ENCODE results near the gene SLC7A8. TPM values are rescaled to one million over a fixed set of nuclear protein-coding genes. Genes with fewer than 3 reads are reported as not detected.
"Not testable (repeated sequence)": the region's sequence is repeated elsewhere in the genome, so short reads cannot be mapped to it uniquely, and the experiment has no call there.

Gene SLC7A8
- total RNA-seq, 1 experiment from 2014 or later = not detected

DNA sequence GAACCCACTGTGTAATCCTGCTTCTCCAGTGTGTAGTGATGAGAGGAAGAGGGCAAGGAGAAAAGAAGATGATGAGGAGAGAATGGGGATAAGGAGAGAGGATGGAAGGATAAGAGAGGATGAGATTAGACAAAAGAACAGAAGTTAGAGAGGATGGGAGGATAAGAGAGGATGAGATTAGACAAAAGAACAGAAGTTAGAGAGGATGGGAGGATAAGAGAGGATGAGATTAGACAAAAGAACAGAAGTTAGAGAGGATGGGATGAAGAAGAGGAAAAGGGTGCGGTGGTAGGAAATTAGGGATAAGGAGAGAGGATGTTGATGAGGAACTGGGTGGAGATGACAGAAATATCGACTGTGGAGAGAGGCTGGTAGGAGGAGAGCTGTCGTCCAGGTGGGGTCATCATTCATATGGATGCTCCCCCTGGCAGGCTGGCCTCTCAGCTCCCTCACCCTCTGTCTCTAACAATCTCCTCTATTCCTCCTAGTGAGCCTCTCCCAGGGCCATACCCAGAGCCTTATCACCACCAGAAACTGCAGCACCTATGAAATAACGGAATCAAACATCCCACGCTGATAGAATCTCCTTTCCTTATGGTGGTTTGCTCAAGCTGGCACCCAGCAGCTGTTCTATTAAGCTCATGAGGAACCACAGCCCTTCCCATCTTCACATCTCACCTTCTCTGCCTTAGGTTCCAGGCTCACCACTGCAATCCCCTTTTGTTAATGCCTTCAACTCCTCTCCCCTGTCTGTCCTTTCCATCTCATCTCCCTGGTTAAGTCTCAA lies 72.7 kb downstream of the SLC7A8 start:
- Mint-ChIP-seq H3K4me3 (ENCODE audit: low read depth, unreplicated experiment) (no peak overlapping the region), H3K27me3 (ENCODE audit: unreplicated experiment) (no peaks in the 10 kb centered on the region), H3K27ac (ENCODE audit: unreplicated experiment) (no peak overlapping the region), H3K9me3 (ENCODE audit: low read depth, unreplicated experiment) (no peaks in the 10 kb centered on the region), H3K36me3 (ENCODE audit: insufficient read depth, unreplicated experiment) (no peaks in the 10 kb centered on the region), H3K4me1 (ENCODE audit: low read depth, unreplicated experiment) (peaks cover 12% of the 10 kb centered on the region)
- no TSS peak for BruUV-seq (replicated peaks)
- intact Hi-C loops (cut with micrococcal nuclease; ENCODE audit: unreplicated experiment) = no loop called here
- CTCF ChIA-PET = interaction anchor here (0.6 to 2.6 kb wide), 2 partner anchors 42 to 68 kb away, joined by 5 to 11 read pairs; no protein-coding TSS in a partner anchor
- DNase-seq = no peak
- TF ChIP-seq, protein P1, sequence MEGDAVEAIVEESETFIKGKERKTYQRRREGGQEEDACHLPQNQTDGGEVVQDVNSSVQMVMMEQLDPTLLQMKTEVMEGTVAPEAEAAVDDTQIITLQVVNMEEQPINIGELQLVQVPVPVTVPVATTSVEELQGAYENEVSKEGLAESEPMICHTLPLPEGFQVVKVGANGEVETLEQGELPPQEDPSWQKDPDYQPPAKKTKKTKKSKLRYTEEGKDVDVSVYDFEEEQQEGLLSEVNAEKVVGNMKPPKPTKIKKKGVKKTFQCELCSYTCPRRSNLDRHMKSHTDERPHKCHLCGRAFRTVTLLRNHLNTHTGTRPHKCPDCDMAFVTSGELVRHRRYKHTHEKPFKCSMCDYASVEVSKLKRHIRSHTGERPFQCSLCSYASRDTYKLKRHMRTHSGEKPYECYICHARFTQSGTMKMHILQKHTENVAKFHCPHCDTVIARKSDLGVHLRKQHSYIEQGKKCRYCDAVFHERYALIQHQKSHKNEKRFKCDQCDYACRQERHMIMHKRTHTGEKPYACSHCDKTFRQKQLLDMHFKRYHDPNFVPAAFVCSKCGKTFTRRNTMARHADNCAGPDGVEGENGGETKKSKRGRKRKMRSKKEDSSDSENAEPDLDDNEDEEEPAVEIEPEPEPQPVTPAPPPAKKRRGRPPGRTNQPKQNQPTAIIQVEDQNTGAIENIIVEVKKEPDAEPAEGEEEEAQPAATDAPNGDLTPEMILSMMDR (IDR thresholded peaks at IDR 0.05; ENCODE audit: unreplicated experiment) = no peak

DNA sequence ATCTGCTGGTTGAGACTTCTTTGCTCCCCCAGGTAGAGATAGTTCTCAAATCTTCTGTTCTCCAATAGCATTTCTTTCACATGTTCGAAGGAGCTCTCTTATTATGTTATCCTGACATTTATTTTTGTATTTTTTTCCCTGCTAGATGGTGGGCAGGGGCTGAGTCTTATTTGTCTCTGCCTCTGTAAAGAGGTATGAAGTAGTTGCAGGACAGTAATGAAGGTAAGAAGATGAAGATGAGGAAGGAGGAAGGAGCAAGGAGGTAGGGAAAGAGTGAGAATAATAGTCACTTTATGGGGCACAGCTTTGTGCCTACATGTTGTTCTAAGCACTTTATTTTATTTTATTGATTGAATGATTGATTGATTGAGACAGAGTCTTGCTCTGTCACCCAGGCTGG lies 73.7 kb downstream of the SLC7A8 start:
- Mint-ChIP-seq H3K4me1 (ENCODE audit: low read depth, unreplicated experiment) (peaks cover 5% of the 10 kb centered on the region), H3K27ac (ENCODE audit: unreplicated experiment) (no peak overlapping the region), H3K36me3 (ENCODE audit: insufficient read depth, unreplicated experiment) (no peaks in the 10 kb centered on the region), H3K9me3 (ENCODE audit: low read depth, unreplicated experiment) (no peaks in the 10 kb centered on the region), H3K4me3 (ENCODE audit: low read depth, unreplicated experiment) (no peak overlapping the region), H3K27me3 (ENCODE audit: unreplicated experiment) (peaks cover 9% of the 10 kb centered on the region)
- BruUV-seq (replicated peaks) = no TSS peak
- CTCF ChIA-PET = interaction anchor here (0.6 to 2.6 kb wide), 3 partner anchors 15 to 69 kb away, joined by 4 to 11 read pairs (median 5); partner anchors contain the start of genes ACIN1 and C14orf119
- no peak for DNase-seq
- TF ChIP-seq, protein P1 (IDR thresholded peaks at IDR 0.05; ENCODE audit: unreplicated experiment) = no peak
- intact Hi-C loops (cut with micrococcal nuclease; ENCODE audit: unreplicated experiment) = no loop called here

DNA sequence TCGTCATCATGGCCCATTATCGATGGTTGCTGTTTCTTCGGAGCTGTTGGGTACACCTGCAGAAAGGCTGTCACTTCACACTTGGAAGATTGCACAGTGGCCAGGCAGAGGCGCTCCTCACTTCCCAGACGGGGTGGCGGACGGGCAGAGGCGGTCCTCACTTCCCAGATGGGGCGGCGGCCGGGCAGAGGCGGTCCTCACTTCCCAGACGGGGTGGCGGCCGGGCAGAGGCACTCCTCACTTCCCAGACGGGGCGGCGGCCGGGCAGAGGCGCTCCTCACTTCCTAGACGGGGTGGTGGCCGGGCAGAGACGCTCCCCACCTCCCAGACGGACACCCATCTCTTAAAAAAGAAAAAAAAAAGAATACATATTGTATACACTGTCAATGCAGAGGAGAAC lies 75.3 kb downstream of the SLC7A8 start:
- H3K27ac Mint-ChIP-seq (ENCODE audit: unreplicated experiment); DNase-seq; BruUV-seq (replicated peaks); H3K36me3 Mint-ChIP-seq (ENCODE audit: insufficient read depth, unreplicated experiment); H3K9me3 Mint-ChIP-seq (ENCODE audit: low read depth, unreplicated experiment); intact Hi-C loops (cut with micrococcal nuclease; ENCODE audit: unreplicated experiment); H3K4me1 Mint-ChIP-seq (ENCODE audit: low read depth, unreplicated experiment); H3K4me3 Mint-ChIP-seq (ENCODE audit: low read depth, unreplicated experiment): not testable (repeated sequence)
- H3K27me3 Mint-ChIP-seq (ENCODE audit: unreplicated experiment) = peaks cover 24% of the 10 kb centered on the region
- CTCF ChIA-PET = interaction anchor here (1.4 to 2.6 kb wide), 2 partner anchors 13 to 39 kb away, joined by 7 to 11 read pairs; partner anchors contain the start of genes ACIN1 and C14orf119

DNA sequence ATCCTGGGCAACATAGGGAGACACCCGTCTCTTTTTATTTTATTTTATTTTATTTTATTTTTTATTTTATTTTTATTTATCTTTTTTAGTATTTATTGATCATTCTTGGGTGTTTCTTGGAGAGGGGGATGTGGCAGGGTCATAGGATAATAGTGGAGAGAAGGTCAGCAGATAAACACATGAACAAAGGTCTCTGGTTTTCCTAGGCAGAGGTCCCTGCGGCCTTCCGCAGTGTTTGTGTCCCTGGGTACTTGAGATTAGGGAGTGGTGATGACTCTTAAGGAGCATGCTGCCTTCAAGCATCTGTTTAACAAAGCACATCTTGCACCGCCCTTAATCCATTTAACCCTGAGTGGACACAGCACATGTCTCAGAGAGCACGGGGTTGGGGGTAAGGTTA lies 75.8 kb downstream of the SLC7A8 start:
- H3K4me3 Mint-ChIP-seq (ENCODE audit: low read depth, unreplicated experiment); H3K36me3 Mint-ChIP-seq (ENCODE audit: insufficient read depth, unreplicated experiment); H3K27ac Mint-ChIP-seq (ENCODE audit: unreplicated experiment); H3K4me1 Mint-ChIP-seq (ENCODE audit: low read depth, unreplicated experiment); BruUV-seq (replicated peaks); DNase-seq; intact Hi-C loops (cut with micrococcal nuclease; ENCODE audit: unreplicated experiment); H3K9me3 Mint-ChIP-seq (ENCODE audit: low read depth, unreplicated experiment); CTCF ChIA-PET: not testable (repeated sequence)
- H3K27me3 Mint-ChIP-seq (ENCODE audit: unreplicated experiment) = peaks cover 30% of the 10 kb centered on the region

- CTCF ChIA-PET = no interaction called here
- no peaks in the 10 kb centered on the region for H3K4me1 Mint-ChIP-seq (ENCODE audit: low read depth, unreplicated experiment)
- H3K27ac Mint-ChIP-seq (ENCODE audit: unreplicated experiment) = no peak overlapping the region
- no TSS peak for BruUV-seq (replicated peaks)
- H3K36me3 Mint-ChIP-seq (ENCODE audit: insufficient read depth, unreplicated experiment) = no peaks in the 10 kb centered on the region
- no peak for DNase-seq
- H3K9me3 Mint-ChIP-seq (ENCODE audit: low read depth, unreplicated experiment) = no peaks in the 10 kb centered on the region
- intact Hi-C loops (cut with micrococcal nuclease; ENCODE audit: unreplicated experiment) = no loop called here
- TF ChIP-seq, protein P1 (IDR thresholded peaks at IDR 0.05; ENCODE audit: unreplicated experiment) = no peak
- H3K27me3 Mint-ChIP-seq (ENCODE audit: unreplicated experiment) = peaks cover 35% of the 10 kb centered on the region
- no peak overlapping the region for H3K4me3 Mint-ChIP-seq (ENCODE audit: low read depth, unreplicated experiment)
These were observed 76.8 kb downstream of the SLC7A8 start for GRCh38 chr14:23106747-23107045.

Measured in Calu3 (cell line).